ENCODE results near the gene KAT2A. TPM values are rescaled to one million over a fixed set of nuclear protein-coding genes. Genes with fewer than 3 reads are reported as not detected.

KAT2A gene
- polyA plus RNA-seq, 3 donors: 1.9 to 68.7 (median 2.0) TPM

DNA sequence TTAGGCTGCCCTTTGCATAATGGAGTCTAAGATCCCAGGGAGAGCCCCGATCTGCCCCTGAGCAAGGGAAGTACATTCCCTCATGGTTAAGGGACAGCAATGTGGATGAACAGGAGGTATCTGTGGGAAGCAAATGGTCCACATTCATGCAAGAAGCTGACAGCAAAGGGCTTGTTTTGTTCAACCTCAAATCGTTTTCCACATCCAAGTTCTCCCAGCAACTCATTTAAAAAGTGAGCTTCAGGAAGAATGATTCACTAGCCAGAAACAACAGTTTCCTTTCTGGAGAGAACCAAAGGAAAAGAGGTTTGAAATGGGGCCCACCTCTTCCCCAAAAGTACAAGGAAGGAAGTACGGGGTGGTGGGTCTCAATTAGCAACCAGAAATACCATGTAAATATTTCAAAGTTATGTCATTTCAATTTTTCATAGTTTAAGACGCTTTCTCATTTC is 10.8 kb upstream of the KAT2A start:
- TF ChIP-seq CTCF (IDR thresholded peaks at IDR 0.05): no peak
- H2AFZ ChIP-seq (ENCODE audit: insufficient read depth, low read depth, low read length, poor library complexity, severe bottlenecking): no peak overlapping the region
- no peaks in the 10 kb centered on the region for H3K9me3 Mint-ChIP-seq
- peak in 2 of 3 donors; percentile 34 to 38 for DNase-seq
- peaks cover 67% of the 10 kb centered on the region for H3K4me1 Mint-ChIP-seq
- no peaks in the 10 kb centered on the region for H3K27me3 ChIP-seq (ENCODE audit: control insufficient read depth in 2 of 2, insufficient read depth in 2 of 2, low read length in 2 of 2)
- H3K79me2 ChIP-seq (ENCODE audit: insufficient read depth, low read length): peaks cover 68% of the 10 kb centered on the region
- peaks cover 99% of the 10 kb centered on the region for H4K20me1 ChIP-seq (ENCODE audit: insufficient read depth, low read length)
- no peaks in the 10 kb centered on the region for H3K9me3 ChIP-seq (replicated peaks in 1 of 2; ENCODE audit: control insufficient read depth in 1 of 2, insufficient read depth in 1 of 2, low read length in 2 of 2)
- peaks cover 63 to 65% of the 10 kb centered on the region in 2 donors for H3K4me1 ChIP-seq (ENCODE audit: control insufficient read depth in 1 of 2, insufficient read depth in 2 of 2, low read length in 2 of 2)
- H3K27ac Mint-ChIP-seq: peak overlapping the region; percentile 59 to 91 (median 86)
- intact Hi-C loops (cut with micrococcal nuclease): no loop called here
- H3K36me3 ChIP-seq (replicated peaks in 1 of 2; ENCODE audit: control insufficient read depth in 1 of 2, insufficient read depth in 2 of 2, low read length in 2 of 2): peaks cover 37 to 59% of the 10 kb centered on the region in 2 donors
- peak overlapping the region; percentile 9 for H3K9ac ChIP-seq (ENCODE audit: insufficient read depth, low read length, poor library complexity, severe bottlenecking)
- peak overlapping the region in 1 of 2 donors; percentile 84 for H3K27ac ChIP-seq (ENCODE audit: low read depth in 1 of 2, low read length in 2 of 2)
- H3K4me3 Mint-ChIP-seq: peak overlapping the region; percentile 45 to 76
- H3K4me2 ChIP-seq (replicated peaks; ENCODE audit: extremely low read depth, low read length, poor library complexity, severe bottlenecking): peak overlapping the region; percentile 51
- peaks cover 49 to 56% of the 10 kb centered on the region in 2 donors for H3K36me3 Mint-ChIP-seq
- no CpG with 5 or more reads among the region's 4 CpGs for WGBS (ENCODE audit: insufficient coverage)
- H3K4me3 ChIP-seq (replicated peaks in 1 of 3; ENCODE audit: low read depth in 2 of 3, low read length in 3 of 3): peak overlapping the region in 1 of 3 experiments; percentile 56
- no peaks in the 10 kb centered on the region for H3K27me3 Mint-ChIP-seq (ENCODE audit: low read depth in 3 of 3)

GRCh38 chr17:42131232-42131631 is 10.1 kb upstream of the KAT2A start:
- peaks cover 56 to 57% of the 10 kb centered on the region in 2 donors for H3K4me1 ChIP-seq (ENCODE audit: control insufficient read depth in 1 of 2, insufficient read depth in 2 of 2, low read length in 2 of 2)
- Mint-ChIP-seq H3K27me3 (ENCODE audit: low read depth in 3 of 3) (no peaks in the 10 kb centered on the region), H3K36me3 (peaks cover 56 to 58% of the 10 kb centered on the region in 2 donors), H3K27ac (peak overlapping the region; percentile 38 to 89 (median 59)), H3K4me1 (peaks cover 59% of the 10 kb centered on the region), H3K4me3 (no peak overlapping the region), H3K9me3 (no peaks in the 10 kb centered on the region)
- 100% methylated on average over 3 of the region's 4 CpGs for WGBS (ENCODE audit: insufficient coverage)
- no peak overlapping the region for H2AFZ ChIP-seq (ENCODE audit: insufficient read depth, low read depth, low read length, poor library complexity, severe bottlenecking)
- no peaks in the 10 kb centered on the region for H3K9me3 ChIP-seq (replicated peaks in 1 of 2; ENCODE audit: control insufficient read depth in 1 of 2, insufficient read depth in 1 of 2, low read length in 2 of 2)
- H3K79me2 ChIP-seq (ENCODE audit: insufficient read depth, low read length): peaks cover 60% of the 10 kb centered on the region
- peaks cover 98% of the 10 kb centered on the region for H4K20me1 ChIP-seq (ENCODE audit: insufficient read depth, low read length)
- H3K27me3 ChIP-seq (ENCODE audit: control insufficient read depth in 2 of 2, insufficient read depth in 2 of 2, low read length in 2 of 2): no peaks in the 10 kb centered on the region
- H3K4me3 ChIP-seq (replicated peaks in 1 of 3; ENCODE audit: low read depth in 2 of 3, low read length in 3 of 3): peak overlapping the region in 1 of 3 experiments; percentile 56
- intact Hi-C loops (cut with micrococcal nuclease): no loop called here
- peak overlapping the region; percentile 51 for H3K4me2 ChIP-seq (replicated peaks; ENCODE audit: extremely low read depth, low read length, poor library complexity, severe bottlenecking)
- DNase-seq: no peak
- peak overlapping the region; percentile 16 to 84 for H3K27ac ChIP-seq (ENCODE audit: low read depth in 1 of 2, low read length in 2 of 2)
- no peak for TF ChIP-seq CTCF (IDR thresholded peaks at IDR 0.05)
- peaks cover 43 to 59% of the 10 kb centered on the region in 2 donors for H3K36me3 ChIP-seq (replicated peaks in 1 of 2; ENCODE audit: control insufficient read depth in 1 of 2, insufficient read depth in 2 of 2, low read length in 2 of 2)
- H3K9ac ChIP-seq (ENCODE audit: insufficient read depth, low read length, poor library complexity, severe bottlenecking): no peak overlapping the region

Data from CD14-positive monocyte (primary cell).